ENCODE measurements around the gene FBXO46. TPM values are rescaled to one million over a fixed set of nuclear protein-coding genes. Genes with fewer than 3 reads are reported as not detected.

Gene FBXO46
- total and polyA plus RNA-seq, 10 of the 15 experiments (the other 5 are each of a cell fraction or from before 2014, with no cell fraction given), result 2.5 to 61.5 (median 13.7) TPM

DNA sequence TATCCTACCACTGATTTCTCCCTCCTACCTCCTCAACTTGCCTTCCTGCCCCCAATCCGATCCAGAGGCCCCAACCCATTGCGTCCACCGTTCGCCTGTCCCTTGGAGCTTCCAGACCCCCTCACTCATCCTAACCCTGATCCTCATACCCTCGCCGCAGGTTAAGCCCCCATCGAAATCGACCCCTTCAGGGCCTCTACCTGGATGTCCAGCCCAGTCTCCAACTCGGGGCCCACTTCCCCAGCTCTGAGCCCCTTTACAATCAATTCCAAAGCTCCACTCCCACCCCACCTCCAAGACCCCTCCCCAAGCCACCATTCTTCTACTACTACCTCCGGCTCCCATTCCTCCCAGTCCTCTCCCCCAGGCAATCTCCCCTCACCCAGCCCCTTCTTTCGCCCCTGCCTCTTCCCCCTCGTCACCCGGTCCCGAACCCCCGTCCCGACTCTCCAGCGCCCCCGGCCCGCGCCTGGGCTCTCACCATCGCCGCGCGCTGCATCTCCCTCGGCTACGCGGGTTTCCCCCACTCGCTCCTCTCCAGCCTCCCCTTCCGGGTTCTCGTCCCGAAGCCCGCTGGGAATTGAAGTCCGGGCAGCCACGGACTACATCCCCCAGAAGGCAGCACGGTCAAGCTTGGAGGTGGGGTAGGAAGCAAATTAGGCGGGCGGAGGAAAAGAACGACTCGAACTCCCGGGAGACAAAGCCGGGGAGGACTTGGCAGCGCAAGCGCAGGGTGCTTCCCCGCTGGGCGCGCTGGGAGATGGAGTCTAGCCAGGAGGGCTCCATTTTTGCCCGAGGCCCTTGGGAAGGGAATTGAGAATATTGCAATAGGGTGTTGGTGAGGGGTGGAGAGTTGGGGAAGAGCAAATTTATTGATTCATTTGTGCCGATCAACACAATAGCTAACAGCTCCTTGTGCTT is at the start of gene FBXO46 (continued):
- TF ChIP-seq, protein P1, sequence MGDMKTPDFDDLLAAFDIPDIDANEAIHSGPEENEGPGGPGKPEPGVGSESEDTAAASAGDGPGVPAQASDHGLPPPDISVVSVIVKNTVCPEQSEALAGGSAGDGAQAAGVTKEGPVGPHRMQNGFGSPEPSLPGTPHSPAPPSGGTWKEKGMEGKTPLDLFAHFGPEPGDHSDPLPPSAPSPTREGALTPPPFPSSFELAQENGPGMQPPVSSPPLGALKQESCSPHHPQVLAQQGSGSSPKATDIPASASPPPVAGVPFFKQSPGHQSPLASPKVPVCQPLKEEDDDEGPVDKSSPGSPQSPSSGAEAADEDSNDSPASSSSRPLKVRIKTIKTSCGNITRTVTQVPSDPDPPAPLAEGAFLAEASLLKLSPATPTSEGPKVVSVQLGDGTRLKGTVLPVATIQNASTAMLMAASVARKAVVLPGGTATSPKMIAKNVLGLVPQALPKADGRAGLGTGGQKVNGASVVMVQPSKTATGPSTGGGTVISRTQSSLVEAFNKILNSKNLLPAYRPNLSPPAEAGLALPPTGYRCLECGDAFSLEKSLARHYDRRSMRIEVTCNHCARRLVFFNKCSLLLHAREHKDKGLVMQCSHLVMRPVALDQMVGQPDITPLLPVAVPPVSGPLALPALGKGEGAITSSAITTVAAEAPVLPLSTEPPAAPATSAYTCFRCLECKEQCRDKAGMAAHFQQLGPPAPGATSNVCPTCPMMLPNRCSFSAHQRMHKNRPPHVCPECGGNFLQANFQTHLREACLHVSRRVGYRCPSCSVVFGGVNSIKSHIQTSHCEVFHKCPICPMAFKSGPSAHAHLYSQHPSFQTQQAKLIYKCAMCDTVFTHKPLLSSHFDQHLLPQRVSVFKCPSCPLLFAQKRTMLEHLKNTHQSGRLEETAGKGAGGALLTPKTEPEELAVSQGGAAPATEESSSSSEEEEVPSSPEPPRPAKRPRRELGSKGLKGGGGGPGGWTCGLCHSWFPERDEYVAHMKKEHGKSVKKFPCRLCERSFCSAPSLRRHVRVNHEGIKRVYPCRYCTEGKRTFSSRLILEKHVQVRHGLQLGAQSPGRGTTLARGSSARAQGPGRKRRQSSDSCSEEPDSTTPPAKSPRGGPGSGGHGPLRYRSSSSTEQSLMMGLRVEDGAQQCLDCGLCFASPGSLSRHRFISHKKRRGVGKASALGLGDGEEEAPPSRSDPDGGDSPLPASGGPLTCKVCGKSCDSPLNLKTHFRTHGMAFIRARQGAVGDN (IDR thresholded peaks at IDR 0.05), result no peak
- TF ChIP-seq NFYB (IDR thresholded peaks at IDR 0.05; ENCODE audit: insufficient read depth, low read depth, low read length), result no peak
- TF ChIP-seq CHD1 (IDR thresholded peaks at IDR 0.05; ENCODE audit: low read depth, low read length), result no peak
- no peak for TF ChIP-seq SUPT20H (IDR thresholded peaks at IDR 0.05; ENCODE audit: borderline replicate concordance, control insufficient read depth, low read depth, low read length)
- TF ChIP-seq RCOR1 (conservative IDR thresholded peaks at IDR 0.05; ENCODE audit: low read depth, low read length), result 0 out of 2 replicates have a peak, but pooled peaks have one; percentile 32
- TF ChIP-seq BACH1 (IDR thresholded peaks at IDR 0.05; ENCODE audit: borderline replicate concordance), result no peak
- TF ChIP-seq HDGF (IDR thresholded peaks at IDR 0.05), result no peak
- TF ChIP-seq KAT2A (conservative IDR thresholded peaks at IDR 0.05; ENCODE audit: control insufficient read depth, low read depth, low read length), result no peak
- no peak for TF ChIP-seq PRDM15 (CRISPR knock-in tag; IDR thresholded peaks at IDR 0.05)
- no peak for TF ChIP-seq BHLHE40 (IDR thresholded peaks at IDR 0.05; ENCODE audit: borderline replicate concordance in 1 of 2, low read depth in 2 of 2, low read length in 1 of 2)
- no peak for TF ChIP-seq NR2C2 (IDR thresholded peaks at IDR 0.05; ENCODE audit: borderline replicate concordance, control insufficient read depth, insufficient read length, low read depth)
- TF ChIP-seq HDAC2 (IDR thresholded peaks at IDR 0.05), result no peak
- peak; percentile 98 for TF ChIP-seq SIX5 (IDR thresholded peaks at IDR 0.05; ENCODE audit: low read depth, low read length, severe bottlenecking)
- TF ChIP-seq, protein P2, sequence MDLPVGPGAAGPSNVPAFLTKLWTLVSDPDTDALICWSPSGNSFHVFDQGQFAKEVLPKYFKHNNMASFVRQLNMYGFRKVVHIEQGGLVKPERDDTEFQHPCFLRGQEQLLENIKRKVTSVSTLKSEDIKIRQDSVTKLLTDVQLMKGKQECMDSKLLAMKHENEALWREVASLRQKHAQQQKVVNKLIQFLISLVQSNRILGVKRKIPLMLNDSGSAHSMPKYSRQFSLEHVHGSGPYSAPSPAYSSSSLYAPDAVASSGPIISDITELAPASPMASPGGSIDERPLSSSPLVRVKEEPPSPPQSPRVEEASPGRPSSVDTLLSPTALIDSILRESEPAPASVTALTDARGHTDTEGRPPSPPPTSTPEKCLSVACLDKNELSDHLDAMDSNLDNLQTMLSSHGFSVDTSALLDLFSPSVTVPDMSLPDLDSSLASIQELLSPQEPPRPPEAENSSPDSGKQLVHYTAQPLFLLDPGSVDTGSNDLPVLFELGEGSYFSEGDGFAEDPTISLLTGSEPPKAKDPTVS (IDR thresholded peaks at IDR 0.05; ENCODE audit: low read depth, low read length), result no peak; the same call in 1 of the 2 replicates
